HG03103 (cell line): Measurements from ENCODE around the gene RIMOC1.

Experiments used
- ATAC-seq: cut with Tn5 transposase; IDR thresholded peaks from one replicate; pipeline ENCODE4 v1.9.1; 2021; ENCODE audit warnings: low read depth; ENCODE audit not compliant: unreplicated experiment

Gene RIMOC1

GRCh38 chr5:41951224-41951623 is 47.1 kb downstream of the RIMOC1 start:
- ATAC-seq: no peak
